ENCODE measurements around the gene PAPPA2. TPM values are rescaled to one million over a fixed set of nuclear protein-coding genes. Genes with fewer than 3 reads are reported as not detected.

Gene PAPPA2
- total RNA-seq, 1 experiment from 2014 or later, result not detected

DNA sequence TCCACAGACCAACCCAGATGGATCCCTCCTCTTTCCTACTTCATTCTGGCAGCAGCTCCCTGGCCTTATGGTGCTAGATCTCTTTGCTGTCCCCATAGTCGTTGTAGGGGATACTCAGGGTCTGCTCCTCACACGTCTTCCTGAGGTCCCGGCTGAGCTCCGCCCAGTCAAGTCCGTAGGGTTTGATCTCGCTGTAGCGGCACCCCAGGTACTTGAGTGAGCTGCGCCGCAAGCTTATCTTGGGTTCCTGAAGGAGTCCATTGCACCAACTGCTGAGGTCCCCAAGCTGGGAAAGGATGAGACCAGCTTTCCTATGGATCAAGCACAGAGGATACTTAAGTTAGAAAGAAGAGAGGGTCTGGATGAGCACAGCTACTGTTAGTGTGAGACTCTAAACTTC, 401.2 kb downstream of the PAPPA2 start:
- Histone ChIP-seq H3K9me3 (ENCODE audit: low read length) (no peaks in the 10 kb centered on the region), H3K4me3 (ENCODE audit: low read length) (no peak overlapping the region), H3K36me3 (ENCODE audit: insufficient read depth, low read length) (no peaks in the 10 kb centered on the region), H3K79me2 (ENCODE audit: low read length) (no peaks in the 10 kb centered on the region), H3K27me3 (ENCODE audit: low read length) (no peaks in the 10 kb centered on the region), H3K4me2 (ENCODE audit: low read depth, low read length, poor library complexity, severe bottlenecking) (no peak overlapping the region), H3K9ac (ENCODE audit: low read length) (no peak overlapping the region), H4K20me1 (ENCODE audit: insufficient read depth, low read depth, low read length) (no peaks in the 10 kb centered on the region), H3K4me1 (ENCODE audit: low read length) (no peaks in the 10 kb centered on the region), H2AFZ (ENCODE audit: low read length) (no peak overlapping the region), H3K27ac (ENCODE audit: low read length) (no peak overlapping the region), H3K9me2 (replicated peaks; ENCODE audit: insufficient read depth, low read length) (no peaks in the 10 kb centered on the region)
- DNase-seq, result no peak

DNA sequence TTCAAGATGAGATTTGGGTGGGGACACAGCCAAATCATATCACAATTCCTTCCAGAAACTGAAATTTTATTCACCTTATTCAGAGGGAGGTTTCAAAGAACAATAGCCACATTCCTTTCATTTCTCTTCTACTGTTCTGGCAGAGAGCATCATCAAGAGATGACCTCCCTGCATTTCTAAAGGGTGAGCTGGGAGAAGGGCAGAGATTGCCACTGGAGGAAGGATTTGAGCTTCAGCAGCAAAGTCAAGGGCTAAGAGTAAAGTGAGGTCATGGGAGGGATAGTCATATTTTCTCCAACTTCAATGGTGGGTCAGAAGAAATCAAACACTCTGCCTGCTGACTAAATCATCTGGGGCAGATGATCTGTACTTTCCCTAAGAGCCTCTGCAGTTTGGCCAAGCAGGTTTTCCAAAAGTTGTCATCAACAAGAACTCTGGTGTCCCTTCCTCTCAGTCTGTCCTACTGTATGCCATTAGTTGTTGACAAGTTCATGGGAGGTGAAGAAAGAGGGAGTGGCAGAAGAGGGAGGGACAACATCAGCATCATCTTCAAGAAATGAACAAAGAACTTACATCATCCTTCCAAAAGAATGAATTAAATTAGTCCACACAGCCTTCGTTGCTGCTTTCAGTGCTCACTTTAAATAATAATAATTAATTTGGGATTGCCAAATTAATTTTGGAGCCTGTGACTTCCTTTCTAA, 403.2 kb downstream of the PAPPA2 start:
- no peak overlapping the region for H3K4me3 ChIP-seq (ENCODE audit: low read length)
- H3K4me1 ChIP-seq (ENCODE audit: low read length), result no peaks in the 10 kb centered on the region
- H3K9ac ChIP-seq (ENCODE audit: low read length), result no peak overlapping the region
- no peak overlapping the region for H3K27ac ChIP-seq (ENCODE audit: low read length)
- no peak for DNase-seq
- H4K20me1 ChIP-seq (ENCODE audit: insufficient read depth, low read depth, low read length), result no peaks in the 10 kb centered on the region
- H3K36me3 ChIP-seq (ENCODE audit: insufficient read depth, low read length), result no peaks in the 10 kb centered on the region
- H3K9me3 ChIP-seq (ENCODE audit: low read length), result no peaks in the 10 kb centered on the region
- H3K79me2 ChIP-seq (ENCODE audit: low read length), result no peaks in the 10 kb centered on the region
- no peak overlapping the region for H2AFZ ChIP-seq (ENCODE audit: low read length)
- no peak overlapping the region for H3K4me2 ChIP-seq (ENCODE audit: low read depth, low read length, poor library complexity, severe bottlenecking)
- H3K27me3 ChIP-seq (ENCODE audit: low read length), result no peaks in the 10 kb centered on the region
- H3K9me2 ChIP-seq (replicated peaks; ENCODE audit: insufficient read depth, low read length), result no peaks in the 10 kb centered on the region

- Histone ChIP-seq H2AFZ (ENCODE audit: low read length) (no peak overlapping the region), H3K4me1 (ENCODE audit: low read length) (no peaks in the 10 kb centered on the region), H3K9me3 (ENCODE audit: low read length) (no peaks in the 10 kb centered on the region), H3K27ac (ENCODE audit: low read length) (no peak overlapping the region), H3K4me2 (ENCODE audit: low read depth, low read length, poor library complexity, severe bottlenecking) (no peak overlapping the region), H3K27me3 (ENCODE audit: low read length) (no peaks in the 10 kb centered on the region), H3K4me3 (ENCODE audit: low read length) (no peak overlapping the region), H4K20me1 (ENCODE audit: insufficient read depth, low read depth, low read length) (no peaks in the 10 kb centered on the region), H3K9ac (ENCODE audit: low read length) (no peak overlapping the region), H3K9me2 (replicated peaks; ENCODE audit: insufficient read depth, low read length) (no peaks in the 10 kb centered on the region), H3K79me2 (ENCODE audit: low read length) (no peaks in the 10 kb centered on the region), H3K36me3 (ENCODE audit: insufficient read depth, low read length) (no peaks in the 10 kb centered on the region)
- DNase-seq, result no peak
Observed at GRCh38 chr1:176869577-176869976, 406.6 kb downstream of the PAPPA2 start.

GRCh38 chr1:176876966-176877515, 414.1 kb downstream of the PAPPA2 start:
- Histone ChIP-seq H3K4me1 (ENCODE audit: low read length) (peaks cover 6% of the 10 kb centered on the region; the same call in 1 of the 2 replicates), H3K27ac (ENCODE audit: low read length) (no peak overlapping the region), H3K36me3 (ENCODE audit: insufficient read depth, low read length) (no peaks in the 10 kb centered on the region), H4K20me1 (ENCODE audit: insufficient read depth, low read depth, low read length) (no peaks in the 10 kb centered on the region), H3K9ac (ENCODE audit: low read length) (no peak overlapping the region), H3K9me2 (replicated peaks; ENCODE audit: insufficient read depth, low read length) (no peaks in the 10 kb centered on the region), H3K79me2 (ENCODE audit: low read length) (no peaks in the 10 kb centered on the region), H3K27me3 (ENCODE audit: low read length) (no peaks in the 10 kb centered on the region), H3K9me3 (ENCODE audit: low read length) (no peaks in the 10 kb centered on the region), H3K4me2 (ENCODE audit: low read depth, low read length, poor library complexity, severe bottlenecking) (no peak overlapping the region), H2AFZ (ENCODE audit: low read length) (no peak overlapping the region), H3K4me3 (ENCODE audit: low read length) (no peak overlapping the region)
- DNase-seq, result peak; percentile 73

DNA sequence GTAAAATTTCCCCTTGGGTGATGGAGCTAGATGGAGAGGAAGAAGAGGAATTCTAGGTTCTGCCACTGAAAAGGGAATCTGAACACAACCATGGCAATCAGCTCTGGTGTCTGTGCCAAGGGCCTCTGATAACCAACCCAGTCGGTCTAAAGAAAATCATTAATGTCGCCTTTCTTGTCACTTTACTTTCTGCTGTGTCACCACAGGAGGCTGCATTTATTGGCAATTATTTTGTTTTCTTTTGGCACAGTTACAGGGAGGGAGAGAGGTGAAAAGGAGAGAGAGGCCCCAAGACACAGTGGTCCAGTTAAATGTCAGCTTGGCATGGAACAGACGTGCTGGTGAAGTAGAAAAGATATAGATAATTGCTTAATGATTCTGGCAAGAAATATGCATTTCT, 414.6 kb downstream of the PAPPA2 start:
- Histone ChIP-seq H3K4me2 (ENCODE audit: low read depth, low read length, poor library complexity, severe bottlenecking) (no peak overlapping the region), H3K4me1 (ENCODE audit: low read length) (peaks cover 6% of the 10 kb centered on the region; the same call in 1 of the 2 replicates), H3K27ac (ENCODE audit: low read length) (no peak overlapping the region), H2AFZ (ENCODE audit: low read length) (no peak overlapping the region), H4K20me1 (ENCODE audit: insufficient read depth, low read depth, low read length) (no peaks in the 10 kb centered on the region), H3K27me3 (ENCODE audit: low read length) (no peaks in the 10 kb centered on the region), H3K9me2 (replicated peaks; ENCODE audit: insufficient read depth, low read length) (no peaks in the 10 kb centered on the region), H3K9me3 (ENCODE audit: low read length) (no peaks in the 10 kb centered on the region), H3K79me2 (ENCODE audit: low read length) (no peaks in the 10 kb centered on the region), H3K36me3 (ENCODE audit: insufficient read depth, low read length) (no peaks in the 10 kb centered on the region), H3K4me3 (ENCODE audit: low read length) (no peak overlapping the region), H3K9ac (ENCODE audit: low read length) (no peak overlapping the region)
- no peak for DNase-seq

- no peaks in the 10 kb centered on the region for H3K27me3 ChIP-seq (ENCODE audit: low read length)
- peak; percentile 45 for DNase-seq
- H3K4me2 ChIP-seq (ENCODE audit: low read depth, low read length, poor library complexity, severe bottlenecking), result no peak overlapping the region
- no peak overlapping the region for H3K4me3 ChIP-seq (ENCODE audit: low read length)
- H3K9me3 ChIP-seq (ENCODE audit: low read length), result no peaks in the 10 kb centered on the region
- H3K36me3 ChIP-seq (ENCODE audit: insufficient read depth, low read length), result no peaks in the 10 kb centered on the region
- no peak overlapping the region for H3K27ac ChIP-seq (ENCODE audit: low read length)
- H3K9ac ChIP-seq (ENCODE audit: low read length), result no peak overlapping the region
- H3K4me1 ChIP-seq (ENCODE audit: low read length), result peaks cover 6% of the 10 kb centered on the region; the same call in 1 of the 2 replicates
- H2AFZ ChIP-seq (ENCODE audit: low read length), result no peak overlapping the region
- H3K79me2 ChIP-seq (ENCODE audit: low read length), result no peaks in the 10 kb centered on the region
- no peaks in the 10 kb centered on the region for H4K20me1 ChIP-seq (ENCODE audit: insufficient read depth, low read depth, low read length)
- no peaks in the 10 kb centered on the region for H3K9me2 ChIP-seq (replicated peaks; ENCODE audit: insufficient read depth, low read length)
Observed at GRCh38 chr1:176878750-176879536, 416.0 kb downstream of the PAPPA2 start.

DNA sequence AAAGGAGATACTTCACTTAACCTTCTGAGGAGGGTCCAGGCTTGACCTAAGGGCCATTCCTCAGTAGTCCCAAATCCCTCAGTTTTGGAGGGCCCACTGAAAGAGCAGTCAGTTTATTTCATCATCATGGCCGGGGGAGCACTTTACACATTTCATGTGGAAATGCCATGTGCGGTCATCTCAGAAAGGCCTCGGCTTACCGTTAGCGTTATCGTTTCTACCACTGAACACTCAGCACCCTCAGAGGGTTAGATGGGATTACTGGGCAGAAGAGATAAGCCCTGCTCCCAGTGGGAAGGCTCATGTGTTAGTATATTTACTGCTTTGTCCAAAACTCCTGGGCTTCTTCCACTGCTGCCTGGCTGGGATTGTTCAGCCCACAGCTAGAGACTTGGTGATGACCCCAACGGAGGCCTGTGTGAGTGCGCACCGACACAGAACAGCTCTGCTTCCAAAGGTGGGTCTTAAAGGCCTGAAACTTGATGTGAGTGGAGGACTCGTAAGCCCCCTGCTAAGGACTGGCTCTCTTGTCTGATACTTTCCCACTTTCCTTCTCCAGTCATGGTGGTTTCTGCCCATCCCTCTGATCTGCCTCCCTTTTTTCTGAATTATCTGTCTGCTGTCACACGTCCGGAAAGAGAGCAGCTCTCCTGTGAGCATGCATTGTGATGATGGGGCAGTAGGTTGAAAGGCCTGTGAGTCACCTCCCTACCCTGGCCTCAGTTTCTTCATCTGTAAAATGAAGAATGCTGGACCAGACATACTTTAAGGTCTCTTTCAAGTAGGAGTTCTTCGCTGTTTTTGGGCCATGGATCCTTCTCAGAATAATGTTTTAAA, 417.0 kb downstream of the PAPPA2 start:
- no peaks in the 10 kb centered on the region for H3K9me2 ChIP-seq (replicated peaks; ENCODE audit: insufficient read depth, low read length)
- H3K4me3 ChIP-seq (ENCODE audit: low read length), result no peak overlapping the region
- no peak overlapping the region for H3K9ac ChIP-seq (ENCODE audit: low read length)
- no peaks in the 10 kb centered on the region for H4K20me1 ChIP-seq (ENCODE audit: insufficient read depth, low read depth, low read length)
- H3K4me1 ChIP-seq (ENCODE audit: low read length), result peaks cover 6% of the 10 kb centered on the region; the same call in 1 of the 2 replicates
- no peak overlapping the region for H3K4me2 ChIP-seq (ENCODE audit: low read depth, low read length, poor library complexity, severe bottlenecking)
- H3K9me3 ChIP-seq (ENCODE audit: low read length), result no peaks in the 10 kb centered on the region
- no peak for DNase-seq
- H3K36me3 ChIP-seq (ENCODE audit: insufficient read depth, low read length), result no peaks in the 10 kb centered on the region
- H2AFZ ChIP-seq (ENCODE audit: low read length), result no peak overlapping the region
- no peak overlapping the region for H3K27ac ChIP-seq (ENCODE audit: low read length)
- H3K79me2 ChIP-seq (ENCODE audit: low read length), result no peaks in the 10 kb centered on the region
- H3K27me3 ChIP-seq (ENCODE audit: low read length), result no peaks in the 10 kb centered on the region
